Uterus (tissue), 4 donors: ENCODE data around the gene GATA2. TPM values are rescaled to one million over a fixed set of nuclear protein-coding genes. Genes with fewer than 3 reads are reported as not detected.
A peak's percentile ranks its signal among the peaks of the same experiment; 100 is the strongest.

ENCODE experiments used
- DNase-seq, 2 donors: peaks; one replicate each; pipeline ENCODE4 v3.0.0-alpha.2; 2019 to 2020
- H3K27ac ChIP-seq, 2 donors: fragments of 200-600 bp; sonication (generic); 1 replicate in 1 of 2; 2 replicates in 1 of 2; pipeline ENCODE4 v1.5.1; 2016 to 2018
- H3K27me3 ChIP-seq, 2 donors: fragments of 200-600 bp; sonication (generic); one replicate each; pipeline ENCODE4 v1.5.1; 2018 to 2019; ENCODE audit warnings: control low read depth in 1 of 2
- H3K36me3 ChIP-seq, 2 donors: fragments of 200-600 bp; sonication (generic); one replicate each; pipeline ENCODE4 v1.5.1; 2019; ENCODE audit warnings: control low read depth in 1 of 2
- H3K4me1 ChIP-seq, 2 donors: fragments of 200-600 bp; sonication (generic); one replicate each; pipeline ENCODE4 v1.5.1; 2018 to 2019; ENCODE audit warnings: control low read depth in 1 of 2
- H3K4me3 ChIP-seq, 2 donors: fragments of 200-600 bp; sonication (generic); 1 replicate in 1 of 2; 2 replicates in 1 of 2; pipeline ENCODE4 v1.5.1; 2018 to 2019; ENCODE audit warnings: mild to moderate bottlenecking in 1 of 2
- H3K9me3 ChIP-seq, 2 donors: fragments of 200-600 bp; sonication (generic); one replicate each; pipeline ENCODE4 v1.5.1; 2019; ENCODE audit warnings: control low read depth in 1 of 2
- POLR2A ChIP-seq, 2 donors: fragments of 450-650 bp; IDR thresholded peaks; one replicate each; pipeline ENCODE4 v1.6.1; 2016; ENCODE audit warnings: antibody characterized with exemption in 2 of 2, mild to moderate bottlenecking in 1 of 2, moderate library complexity in 1 of 2
- intact Hi-C: fragments of 100-400 bp; cut with DNase I; formaldehyde crosslinking; loops from one replicate; pipeline ENCODE4 v1.15.1; 2023; ENCODE audit warnings: low total_unique reads
- total RNA-seq, 4 donors: library from RNA; depleted of rRNA in 3 of 4; stranded (reverse); fragments of >200 nt in 3 of 4; gene quantifications; one replicate each; pipeline versions ENCODE4 v1.1.0 to v1.2.4, GENCODE V29; 2014 to 2023
- TF ChIP-seq, protein P1 (sequence below), 4 experiments: fragments of 200-600 bp in 2 of 4; fragments of 450-650 bp in 2 of 4; sonication (generic) in 2 of 4; IDR thresholded peaks; one replicate each; pipeline ENCODE4 v1.5.1; 2016 to 2019; ENCODE audit warnings: antibody characterized with exemption in 4 of 4, mild to moderate bottlenecking in 2 of 4, moderate library complexity in 1 of 4
- donor health status: DM: yes; HTN: yes; CAD: no.

GATA2 gene
- total RNA-seq, 4 donors from 2014 or later = 30.9 to 171 (median 52.5) TPM

DNA sequence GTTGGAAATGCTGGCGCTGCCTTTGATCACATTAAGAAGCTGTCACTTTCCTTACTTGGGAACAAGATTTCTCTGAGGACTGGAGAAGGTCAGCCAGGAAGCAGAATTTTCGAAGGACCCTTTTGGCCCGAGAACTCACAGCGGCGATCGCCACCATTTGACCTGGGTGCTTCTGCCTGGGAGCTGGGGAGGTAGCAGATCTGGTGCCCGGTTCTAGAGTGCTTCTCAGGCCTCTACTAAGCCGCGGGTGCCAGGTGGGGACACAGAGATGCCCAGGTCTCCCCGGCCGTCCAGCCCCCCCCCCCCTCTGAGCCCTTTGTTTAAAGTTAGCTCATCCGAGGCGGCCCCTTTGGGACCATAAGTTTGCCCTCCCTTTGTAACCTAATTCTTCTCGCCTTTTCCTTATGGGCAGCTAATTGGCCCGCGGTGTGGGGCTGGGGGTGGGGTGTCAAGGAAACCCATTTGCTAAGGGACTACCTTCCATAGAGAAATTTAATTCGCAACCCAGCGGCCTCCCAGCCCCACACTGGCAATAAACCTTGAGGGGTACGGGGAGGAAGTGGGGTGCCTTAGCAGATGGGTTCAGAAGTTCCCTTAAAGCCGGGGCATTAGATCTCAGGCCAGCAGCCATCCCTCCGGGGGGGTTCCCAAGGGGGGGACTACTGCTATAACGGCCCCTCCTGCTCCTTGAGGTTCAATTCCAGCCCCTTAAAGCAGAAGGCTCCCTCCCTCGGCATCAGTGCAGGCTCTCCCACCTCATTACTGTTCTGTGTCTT is 1.9 kb downstream of the GATA2 start:
- TF ChIP-seq, protein P1, sequence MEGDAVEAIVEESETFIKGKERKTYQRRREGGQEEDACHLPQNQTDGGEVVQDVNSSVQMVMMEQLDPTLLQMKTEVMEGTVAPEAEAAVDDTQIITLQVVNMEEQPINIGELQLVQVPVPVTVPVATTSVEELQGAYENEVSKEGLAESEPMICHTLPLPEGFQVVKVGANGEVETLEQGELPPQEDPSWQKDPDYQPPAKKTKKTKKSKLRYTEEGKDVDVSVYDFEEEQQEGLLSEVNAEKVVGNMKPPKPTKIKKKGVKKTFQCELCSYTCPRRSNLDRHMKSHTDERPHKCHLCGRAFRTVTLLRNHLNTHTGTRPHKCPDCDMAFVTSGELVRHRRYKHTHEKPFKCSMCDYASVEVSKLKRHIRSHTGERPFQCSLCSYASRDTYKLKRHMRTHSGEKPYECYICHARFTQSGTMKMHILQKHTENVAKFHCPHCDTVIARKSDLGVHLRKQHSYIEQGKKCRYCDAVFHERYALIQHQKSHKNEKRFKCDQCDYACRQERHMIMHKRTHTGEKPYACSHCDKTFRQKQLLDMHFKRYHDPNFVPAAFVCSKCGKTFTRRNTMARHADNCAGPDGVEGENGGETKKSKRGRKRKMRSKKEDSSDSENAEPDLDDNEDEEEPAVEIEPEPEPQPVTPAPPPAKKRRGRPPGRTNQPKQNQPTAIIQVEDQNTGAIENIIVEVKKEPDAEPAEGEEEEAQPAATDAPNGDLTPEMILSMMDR (IDR thresholded peaks at IDR 0.05) = no peak
- no peak for TF ChIP-seq POLR2A (IDR thresholded peaks at IDR 0.05)
- peak; percentile 33 to 46 for DNase-seq

DNA sequence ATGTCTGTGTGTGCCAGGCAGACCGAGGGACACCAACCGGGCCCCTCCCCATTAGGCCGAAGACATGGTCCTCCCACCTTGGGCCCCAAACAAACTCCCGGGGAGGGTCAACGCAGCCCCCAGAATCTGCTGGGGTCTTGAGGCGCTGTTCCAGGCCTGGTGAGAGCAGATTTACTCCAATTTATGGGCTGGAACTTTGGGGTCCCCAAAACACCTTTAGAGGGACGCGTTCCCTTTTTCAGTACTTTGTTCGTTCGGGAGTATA is 2.4 kb downstream of the GATA2 start:
- H3K27me3 ChIP-seq = no peaks in the 10 kb centered on the region
- intact Hi-C loops = no loop called here
- peaks cover 0 to 14% of the 10 kb centered on the region in 2 donors for H3K4me1 ChIP-seq
- no peaks in the 10 kb centered on the region for H3K9me3 ChIP-seq
- no peaks in the 10 kb centered on the region for H3K36me3 ChIP-seq
- H3K4me3 ChIP-seq = peak overlapping the region; percentile 56 to 98
- DNase-seq = no peak
- peak overlapping the region; percentile 99 to 100 for H3K27ac ChIP-seq
- no peak for TF ChIP-seq POLR2A (IDR thresholded peaks at IDR 0.05)
- TF ChIP-seq, protein P1 (IDR thresholded peaks at IDR 0.05) = no peak

More for the DNA sequence above, 1.9 kb downstream of the GATA2 start:
- Histone ChIP-seq H3K4me3 (peak overlapping the region; percentile 56 to 98), H3K4me1 (peaks cover 0 to 12% of the 10 kb centered on the region in 2 donors), H3K9me3 (no peaks in the 10 kb centered on the region), H3K27me3 (no peaks in the 10 kb centered on the region), H3K27ac (peak overlapping the region; percentile 99 to 100), H3K36me3 (no peaks in the 10 kb centered on the region)
- intact Hi-C loops = no loop called here

DNA sequence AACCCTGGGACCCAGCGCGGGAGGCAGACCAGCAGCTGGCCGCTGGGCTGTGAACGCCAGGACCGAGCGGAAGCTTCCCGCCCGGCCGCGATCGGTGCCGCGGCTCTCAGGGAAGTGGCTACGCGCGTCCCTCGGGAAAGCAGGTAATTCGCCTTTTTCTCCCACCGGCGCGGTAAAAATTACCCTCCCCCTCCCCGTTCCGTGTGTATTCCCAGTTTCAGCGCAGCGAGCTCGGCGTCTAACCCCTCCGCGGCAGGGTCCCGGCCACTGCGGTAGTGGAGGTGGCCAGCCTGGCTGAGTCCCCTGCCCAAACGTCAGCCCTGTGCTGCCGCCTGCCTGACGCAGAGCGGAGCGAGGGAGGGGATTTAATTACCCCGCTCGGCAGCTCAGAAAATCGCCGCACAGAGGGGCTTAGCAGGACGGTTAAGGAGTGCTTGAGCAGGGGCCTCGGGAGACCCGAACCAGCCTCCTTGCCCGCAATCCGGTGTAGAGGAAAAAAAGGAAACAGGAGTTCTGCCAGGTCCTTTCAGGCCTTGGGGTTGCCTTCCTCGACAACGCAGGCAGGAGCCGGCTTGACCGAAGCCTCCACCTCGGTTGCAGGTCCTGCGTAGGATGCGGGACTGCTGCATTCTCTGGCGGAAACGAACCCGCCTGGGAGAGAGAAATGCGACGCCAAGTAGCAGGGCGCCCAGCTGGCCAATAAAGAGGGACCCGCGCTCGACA is 2.9 kb downstream of the GATA2 start:
- Histone ChIP-seq H3K4me3 (peak overlapping the region; percentile 56 to 98), H3K4me1 (peaks cover 0 to 18% of the 10 kb centered on the region in 2 donors), H3K9me3 (no peaks in the 10 kb centered on the region), H3K36me3 (no peaks in the 10 kb centered on the region), H3K27me3 (no peaks in the 10 kb centered on the region), H3K27ac (peak overlapping the region; percentile 99 to 100)
- peak; percentile 53 to 56 for DNase-seq
- intact Hi-C loops = loop anchor here (5.0 kb wide), 1 partner anchor 313 kb away; no protein-coding TSS in a partner anchor
- TF ChIP-seq, protein P1 (IDR thresholded peaks at IDR 0.05) = peak in 1 of 4 experiments; percentile 29
- TF ChIP-seq POLR2A (IDR thresholded peaks at IDR 0.05) = peak in 1 of 2 donors; percentile 25

DNA sequence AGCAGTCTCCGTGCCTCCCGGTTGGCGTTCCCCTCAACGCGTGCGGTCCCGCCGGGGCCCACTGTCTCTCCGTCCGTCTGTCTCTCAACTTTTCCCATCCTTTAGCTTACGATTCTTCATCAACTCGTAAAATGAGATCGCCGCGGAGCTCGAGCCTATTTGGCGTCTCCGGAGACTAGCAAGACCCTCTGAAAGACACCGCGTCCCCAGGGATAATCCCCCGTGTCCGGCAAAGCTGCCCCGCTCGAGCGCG is 3.4 kb downstream of the GATA2 start:
- peak in 1 of 2 donors; percentile 36 for DNase-seq
- TF ChIP-seq, protein P1 (IDR thresholded peaks at IDR 0.05) = no peak
- no peak for TF ChIP-seq POLR2A (IDR thresholded peaks at IDR 0.05)
- peak overlapping the region; percentile 99 to 100 for H3K27ac ChIP-seq

More for the DNA sequence above, 3.4 kb downstream of the GATA2 start:
- no peaks in the 10 kb centered on the region for H3K27me3 ChIP-seq
- H3K36me3 ChIP-seq = no peaks in the 10 kb centered on the region
- intact Hi-C loops = loop anchor here (5.0 kb wide), 1 partner anchor 312 kb away; no protein-coding TSS in a partner anchor
- no peaks in the 10 kb centered on the region for H3K9me3 ChIP-seq
- H3K4me1 ChIP-seq = peaks cover 0 to 19% of the 10 kb centered on the region in 2 donors
- H3K4me3 ChIP-seq = peak overlapping the region; percentile 56 to 98
